ENCODE measurements around the gene FBXO42. TPM values are rescaled to one million over a fixed set of nuclear protein-coding genes. Genes with fewer than 3 reads are reported as not detected.

FBXO42 gene
- total and polyA plus RNA-seq, 9 of the 15 experiments (the other 6 are each of a cell fraction or from before 2014, with no cell fraction given), result 7.2 to 24.8 (median 17.4) TPM

DNA sequence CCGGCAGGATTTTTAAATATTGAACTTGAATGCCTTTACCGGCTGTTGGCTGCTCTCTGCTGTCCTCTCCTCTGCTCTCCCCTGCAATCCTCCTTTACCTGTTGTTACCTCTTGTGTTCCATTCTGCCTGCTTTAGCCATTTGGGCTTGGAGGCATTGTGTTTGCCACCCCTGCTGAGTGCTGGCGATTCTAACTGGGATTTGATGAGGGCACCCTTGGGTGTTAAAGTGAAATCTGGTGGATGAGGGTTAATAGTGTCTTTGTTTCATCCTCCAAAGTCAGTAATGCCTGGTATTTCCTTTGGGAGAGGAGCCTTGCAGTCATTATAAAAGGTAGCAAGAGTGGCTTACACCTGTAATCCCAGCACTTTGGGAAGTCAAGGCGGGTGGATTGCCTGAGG is 24.7 kb upstream of the FBXO42 start (continued):
- TF ChIP-seq CREB1 (IDR thresholded peaks at IDR 0.05), result no peak
- no peak for TF ChIP-seq CREB1 (CRISPR knock-in tag; IDR thresholded peaks at IDR 0.05)
- TF ChIP-seq, protein P1, sequence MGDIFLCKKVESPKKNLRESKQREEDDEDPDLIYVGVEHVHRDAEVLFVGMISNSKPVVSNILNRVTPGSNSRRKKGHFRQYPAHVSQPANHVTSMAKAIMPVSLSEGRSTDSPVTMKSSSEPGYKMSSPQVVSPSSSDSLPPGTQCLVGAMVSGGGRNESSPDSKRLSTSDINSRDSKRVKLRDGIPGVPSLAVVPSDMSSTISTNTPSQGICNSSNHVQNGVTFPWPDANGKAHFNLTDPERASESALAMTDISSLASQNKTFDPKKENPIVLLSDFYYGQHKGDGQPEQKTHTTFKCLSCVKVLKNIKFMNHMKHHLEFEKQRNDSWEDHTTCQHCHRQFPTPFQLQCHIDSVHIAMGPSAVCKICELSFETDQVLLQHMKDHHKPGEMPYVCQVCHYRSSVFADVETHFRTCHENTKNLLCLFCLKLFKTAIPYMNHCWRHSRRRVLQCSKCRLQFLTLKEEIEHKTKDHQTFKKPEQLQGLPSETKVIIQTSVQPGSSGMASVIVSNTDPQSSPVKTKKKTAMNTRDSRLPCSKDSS (IDR thresholded peaks at IDR 0.05; ENCODE audit: low read depth, partially characterized antibody), result no peak
- TF ChIP-seq, protein P2, sequence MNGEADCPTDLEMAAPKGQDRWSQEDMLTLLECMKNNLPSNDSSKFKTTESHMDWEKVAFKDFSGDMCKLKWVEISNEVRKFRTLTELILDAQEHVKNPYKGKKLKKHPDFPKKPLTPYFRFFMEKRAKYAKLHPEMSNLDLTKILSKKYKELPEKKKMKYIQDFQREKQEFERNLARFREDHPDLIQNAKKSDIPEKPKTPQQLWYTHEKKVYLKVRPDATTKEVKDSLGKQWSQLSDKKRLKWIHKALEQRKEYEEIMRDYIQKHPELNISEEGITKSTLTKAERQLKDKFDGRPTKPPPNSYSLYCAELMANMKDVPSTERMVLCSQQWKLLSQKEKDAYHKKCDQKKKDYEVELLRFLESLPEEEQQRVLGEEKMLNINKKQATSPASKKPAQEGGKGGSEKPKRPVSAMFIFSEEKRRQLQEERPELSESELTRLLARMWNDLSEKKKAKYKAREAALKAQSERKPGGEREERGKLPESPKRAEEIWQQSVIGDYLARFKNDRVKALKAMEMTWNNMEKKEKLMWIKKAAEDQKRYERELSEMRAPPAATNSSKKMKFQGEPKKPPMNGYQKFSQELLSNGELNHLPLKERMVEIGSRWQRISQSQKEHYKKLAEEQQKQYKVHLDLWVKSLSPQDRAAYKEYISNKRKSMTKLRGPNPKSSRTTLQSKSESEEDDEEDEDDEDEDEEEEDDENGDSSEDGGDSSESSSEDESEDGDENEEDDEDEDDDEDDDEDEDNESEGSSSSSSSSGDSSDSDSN (IDR thresholded peaks at IDR 0.05; ENCODE audit: borderline replicate concordance in 1 of 2, low read depth in 2 of 2, low read length in 2 of 2), result no peak
- no peak for TF ChIP-seq RAD51 (IDR thresholded peaks at IDR 0.05; ENCODE audit: borderline replicate concordance, low read depth)

All from K562 (cell line).